NCI-H1092 treated with DMSO at 0.1 percent for 48 hours (cell line): ENCODE measurements around the gene RNASE9.
A peak's percentile ranks its signal among the peaks of the same experiment; 100 is the strongest.
"Not testable (repeated sequence)": the region's sequence is repeated elsewhere in the genome, so short reads cannot be mapped to it uniquely, and the experiment has no call there.

Source experiments
- DNase-seq: peaks from one replicate; lab custom pipeline; 2025; lab: John Stamatoyannopoulos, UW

RNASE9 gene

DNA sequence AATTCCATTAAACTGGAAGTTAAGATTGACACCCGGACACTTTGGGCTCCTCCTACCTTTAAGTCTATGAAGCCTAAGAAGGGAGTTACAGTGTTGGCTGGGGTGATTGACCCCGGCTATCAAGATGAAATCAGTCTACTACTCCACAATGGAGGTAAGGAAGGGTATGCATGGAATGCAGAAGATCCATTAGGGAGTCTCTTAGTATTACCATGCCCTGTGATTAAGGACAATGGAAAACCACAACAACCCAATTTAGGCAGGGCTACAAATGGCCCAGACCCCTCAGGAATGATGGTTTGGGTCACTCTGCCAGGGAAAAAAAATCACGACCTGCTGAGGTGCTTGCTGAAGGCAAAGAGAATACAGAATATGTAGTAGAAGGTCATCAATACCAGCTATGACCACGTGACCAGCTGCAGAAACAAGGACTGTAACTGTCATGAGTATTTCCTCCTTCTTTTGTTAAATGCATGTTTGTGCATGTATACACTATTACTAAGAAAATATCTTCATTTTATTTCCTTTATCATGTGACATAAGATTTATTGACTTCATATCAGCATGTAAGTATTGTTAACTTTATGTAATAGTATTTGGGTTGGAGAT lies 11.6 kb upstream of the RNASE9 start:
- not testable (repeated sequence) for DNase-seq

- not testable (repeated sequence) for DNase-seq
Observed at GRCh38 chr14:20570720-20571119, 9.9 kb upstream of the RNASE9 start.

DNA sequence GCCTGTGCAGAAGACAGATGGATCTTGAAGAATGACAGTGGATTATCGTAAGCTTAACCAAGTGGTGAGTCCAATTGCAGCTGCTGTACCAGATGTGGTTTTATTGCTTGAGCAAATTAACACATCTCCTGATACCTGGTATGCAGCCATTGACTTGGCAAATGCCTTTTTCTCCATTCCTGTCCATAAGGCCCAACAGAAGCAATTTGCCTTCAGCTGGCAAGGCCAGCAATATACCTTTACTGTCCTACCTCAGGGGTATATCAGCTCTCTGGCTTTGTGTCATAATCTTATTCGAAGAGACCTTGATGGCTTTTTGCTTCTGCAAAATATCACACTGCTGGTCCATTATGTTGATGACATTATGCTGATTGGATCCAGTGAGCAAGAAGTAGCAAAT lies 9.0 kb upstream of the RNASE9 start:
- DNase-seq = not testable (repeated sequence)

- no peak for DNase-seq
Observed at GRCh38 chr14:20569066-20569465, 8.2 kb upstream of the RNASE9 start.

DNA sequence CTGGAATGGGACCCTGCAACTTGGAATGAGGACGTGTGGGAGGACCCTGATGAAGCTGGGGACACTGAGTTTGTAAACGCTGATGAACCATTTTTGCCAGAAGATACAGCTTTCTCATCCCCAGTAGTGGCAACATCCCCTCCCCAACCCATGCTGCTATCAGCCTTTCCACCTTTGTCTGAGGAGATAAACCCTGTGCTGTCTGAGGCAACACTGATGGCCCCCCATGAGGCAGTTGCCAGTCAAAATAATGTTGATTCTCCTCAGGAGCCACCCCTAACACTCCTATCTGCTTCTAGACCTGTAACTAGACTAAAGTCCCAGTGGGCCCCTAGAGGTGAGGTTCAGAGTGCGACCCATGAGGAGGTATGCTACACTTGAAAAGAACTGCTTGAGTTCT lies 7.5 kb upstream of the RNASE9 start:
- DNase-seq = no peak

DNA sequence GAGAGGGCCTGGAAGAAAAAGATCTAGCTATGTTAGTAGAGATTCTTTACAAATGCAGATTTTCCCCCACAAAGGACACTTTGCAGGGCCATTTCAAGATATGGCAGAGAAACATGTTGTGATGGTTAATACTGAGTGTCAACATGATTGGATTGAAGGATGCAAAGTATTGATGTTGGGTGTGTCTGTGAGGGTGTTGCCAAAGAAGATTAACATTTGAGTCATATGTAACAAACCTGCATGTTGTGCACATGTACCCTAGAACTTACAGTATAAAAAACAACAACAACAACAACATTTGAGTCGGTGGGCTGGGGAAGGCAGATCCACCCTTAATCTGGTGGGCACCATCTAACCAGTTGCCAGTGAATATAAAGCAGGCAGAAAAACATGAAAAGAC lies 6.4 kb upstream of the RNASE9 start:
- DNase-seq = not testable (repeated sequence)

DNA sequence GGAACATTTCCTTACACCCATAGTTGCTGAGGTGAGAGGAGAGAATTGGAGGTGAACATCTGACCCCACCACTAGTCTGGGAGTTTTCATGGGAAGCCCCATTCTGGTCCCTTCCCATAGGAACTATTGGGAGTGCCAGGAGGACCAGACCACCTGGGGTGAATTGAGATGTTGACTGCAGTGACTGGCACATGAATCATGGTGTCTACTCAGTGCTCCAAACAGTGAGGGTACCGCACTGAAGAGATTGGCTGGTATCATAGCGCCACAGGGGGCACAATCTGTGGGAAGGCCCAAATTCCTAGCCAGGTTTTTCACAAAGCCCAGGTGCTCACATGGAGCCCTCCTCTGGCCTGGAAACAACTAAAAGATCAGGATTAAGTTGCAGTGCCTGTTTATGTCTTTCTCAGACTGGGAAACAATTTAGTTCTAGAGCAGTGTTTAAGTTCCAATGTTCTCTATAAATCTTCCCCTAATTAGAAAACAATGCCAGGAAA lies 3.7 kb upstream of the RNASE9 start:
- no peak for DNase-seq

GRCh38 chr14:20563971-20564370 lies 3.1 kb upstream of the RNASE9 start:
- DNase-seq = no peak

DNA sequence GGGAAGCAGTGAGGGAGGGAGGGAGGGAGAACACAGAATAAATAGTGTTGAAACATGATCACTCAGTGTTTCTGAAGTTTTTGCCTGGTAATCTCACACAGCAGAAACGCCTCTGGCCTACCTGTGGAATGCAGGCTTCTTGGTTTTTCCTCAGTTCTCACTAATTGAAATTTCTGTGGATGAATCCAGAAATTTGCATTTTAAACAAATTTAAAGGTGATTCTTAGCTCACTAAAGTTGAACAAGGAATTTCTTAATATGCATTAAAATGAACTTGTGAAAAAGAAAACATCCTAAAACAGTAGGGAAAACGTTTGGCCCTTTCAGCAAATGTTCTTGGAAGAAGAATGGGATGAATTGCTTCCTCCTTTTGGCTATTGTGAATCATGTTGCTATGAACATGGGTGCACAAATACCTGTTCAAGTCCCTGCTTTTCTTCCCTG lies 1.4 kb downstream of the RNASE9 start:
- no peak for DNase-seq

GRCh38 chr14:20557212-20557542 lies 3.7 kb downstream of the RNASE9 start:
- no peak for DNase-seq

- DNase-seq = no peak
Observed at GRCh38 chr14:20556500-20557211, 4.2 kb downstream of the RNASE9 start.

DNA sequence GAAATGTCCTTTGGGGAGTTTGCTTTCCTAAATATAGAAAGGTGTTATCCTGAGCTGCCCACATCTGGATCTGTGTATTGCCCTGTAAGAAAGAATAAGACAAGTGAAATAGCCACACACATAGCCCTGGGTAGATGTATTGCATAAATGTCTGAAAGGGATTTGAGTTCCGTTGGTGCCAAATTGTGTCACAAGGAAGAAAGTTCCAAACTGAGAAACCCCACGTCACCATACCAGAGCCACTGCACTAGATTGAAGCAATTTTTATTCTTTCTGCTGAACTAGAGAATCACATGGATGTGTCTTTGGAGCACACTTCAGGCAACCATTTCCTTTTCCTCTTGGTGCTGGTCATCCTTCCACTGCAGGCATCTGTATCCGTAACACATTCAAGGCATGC lies 5.0 kb downstream of the RNASE9 start:
- DNase-seq = no peak

GRCh38 chr14:20553024-20553423 lies 7.8 kb downstream of the RNASE9 start:
- no peak for DNase-seq

- DNase-seq = no peak
Observed at GRCh38 chr14:20551606-20552005, 9.2 kb downstream of the RNASE9 start.

GRCh38 chr14:20550926-20551325 lies 9.9 kb downstream of the RNASE9 start:
- DNase-seq = no peak

- no peak for DNase-seq
Observed at GRCh38 chr14:20548414-20549158, 12.3 kb downstream of the RNASE9 start.

GRCh38 chr14:20546877-20547276 lies 14.0 kb downstream of the RNASE9 start:
- DNase-seq = no peak

- no peak for DNase-seq
Observed at GRCh38 chr14:20539906-20540305, 20.9 kb downstream of the RNASE9 start.

- DNase-seq = peak; percentile 55
Observed at GRCh38 chr14:20530771-20531571, 29.9 kb downstream of the RNASE9 start.

- DNase-seq = no peak
Observed at GRCh38 chr14:20529806-20530205, 31.0 kb downstream of the RNASE9 start.

DNA sequence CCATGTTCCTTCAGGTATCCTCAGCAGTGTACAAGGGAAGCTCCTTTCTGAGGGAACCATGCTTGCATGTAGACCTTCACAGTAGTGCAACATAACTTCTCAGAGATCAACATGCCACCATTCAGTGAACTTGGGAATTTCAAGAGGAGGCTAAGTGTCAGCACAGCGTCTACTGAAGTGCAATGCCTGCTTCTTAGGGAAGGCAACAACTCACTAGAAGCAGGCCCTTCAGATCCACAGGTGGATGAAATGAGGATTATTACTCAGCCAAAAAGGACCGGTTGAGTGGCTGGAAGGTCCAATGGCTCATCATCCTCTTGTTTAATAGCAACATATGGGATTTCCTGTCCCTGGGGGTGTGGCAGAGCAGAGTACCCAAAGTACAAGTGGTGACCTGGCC lies 36.8 kb downstream of the RNASE9 start:
- DNase-seq = no peak

GRCh38 chr14:20522332-20522731 lies 38.5 kb downstream of the RNASE9 start:
- no peak for DNase-seq
